Keratinocyte (primary cell): Measurements from ENCODE around the gene CFAP410.

Experiments used
- EZH2 ChIP-seq: IDR thresholded peaks from one replicate; pipeline ENCODE4 v1.6.1; 2012; ENCODE audit warnings: inconsistent platforms, mild to moderate bottlenecking, low read length, moderate library complexity
- TF ChIP-seq, protein P1 (sequence below), 3 experiments: IDR thresholded peaks in 1 of 3; conservative IDR thresholded peaks in 1 of 3; optimal IDR thresholded peaks in 1 of 3; 2 replicates in 2 of 3; 3 replicates in 1 of 3; pipeline versions ENCODE3 to v1.5.1; 2011; ENCODE audit warnings: low read length in 3 of 3, mild to moderate bottlenecking in 3 of 3, moderate library complexity in 2 of 3, control low read depth in 1 of 3, inconsistent platforms in 1 of 3; ENCODE audit not compliant: insufficient read depth in 2 of 3; ENCODE audit errors: extremely low read depth in 1 of 3

DNA sequence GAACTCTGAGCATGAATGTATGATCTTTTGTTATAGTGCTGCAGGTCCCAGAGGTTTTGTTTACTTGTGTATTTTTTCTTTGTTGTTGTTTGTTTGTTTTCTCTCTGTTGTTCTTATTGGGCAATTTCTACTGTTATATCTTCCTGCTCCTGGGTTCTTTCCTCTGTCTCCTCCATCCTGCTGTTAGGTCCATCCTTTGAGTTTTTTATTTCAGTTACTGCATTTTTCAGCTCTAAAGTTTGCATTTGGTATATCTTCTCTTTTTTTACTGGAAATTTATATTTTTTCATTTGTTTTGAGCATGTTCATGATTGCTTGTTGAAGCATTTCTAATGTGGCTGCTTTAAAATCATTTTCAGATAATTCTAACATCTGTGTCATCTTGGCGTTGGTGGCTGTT, 24.1 kb upstream of the CFAP410 start:
- TF ChIP-seq, protein P1, sequence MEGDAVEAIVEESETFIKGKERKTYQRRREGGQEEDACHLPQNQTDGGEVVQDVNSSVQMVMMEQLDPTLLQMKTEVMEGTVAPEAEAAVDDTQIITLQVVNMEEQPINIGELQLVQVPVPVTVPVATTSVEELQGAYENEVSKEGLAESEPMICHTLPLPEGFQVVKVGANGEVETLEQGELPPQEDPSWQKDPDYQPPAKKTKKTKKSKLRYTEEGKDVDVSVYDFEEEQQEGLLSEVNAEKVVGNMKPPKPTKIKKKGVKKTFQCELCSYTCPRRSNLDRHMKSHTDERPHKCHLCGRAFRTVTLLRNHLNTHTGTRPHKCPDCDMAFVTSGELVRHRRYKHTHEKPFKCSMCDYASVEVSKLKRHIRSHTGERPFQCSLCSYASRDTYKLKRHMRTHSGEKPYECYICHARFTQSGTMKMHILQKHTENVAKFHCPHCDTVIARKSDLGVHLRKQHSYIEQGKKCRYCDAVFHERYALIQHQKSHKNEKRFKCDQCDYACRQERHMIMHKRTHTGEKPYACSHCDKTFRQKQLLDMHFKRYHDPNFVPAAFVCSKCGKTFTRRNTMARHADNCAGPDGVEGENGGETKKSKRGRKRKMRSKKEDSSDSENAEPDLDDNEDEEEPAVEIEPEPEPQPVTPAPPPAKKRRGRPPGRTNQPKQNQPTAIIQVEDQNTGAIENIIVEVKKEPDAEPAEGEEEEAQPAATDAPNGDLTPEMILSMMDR (optimal IDR thresholded peaks at IDR 0.05 in 1 of 3, IDR thresholded peaks at IDR 0.05 in 1 of 3, conservative IDR thresholded peaks at IDR 0.05 in 1 of 3; ENCODE audit: extremely low read depth in 1 of 3, insufficient read depth in 2 of 3, low read length in 3 of 3), result no peak
- TF ChIP-seq EZH2, result no peak
